HUDEP-2 (cell line): ENCODE results near the gene MSI1.

Experiments
- DNase-seq, 76 experiments: peaks; one replicate each; lab custom pipeline; 2025; ENCODE audit not compliant: unreplicated experiment in 76 of 76; lab: John Stamatoyannopoulos, UW

Gene MSI1

DNA sequence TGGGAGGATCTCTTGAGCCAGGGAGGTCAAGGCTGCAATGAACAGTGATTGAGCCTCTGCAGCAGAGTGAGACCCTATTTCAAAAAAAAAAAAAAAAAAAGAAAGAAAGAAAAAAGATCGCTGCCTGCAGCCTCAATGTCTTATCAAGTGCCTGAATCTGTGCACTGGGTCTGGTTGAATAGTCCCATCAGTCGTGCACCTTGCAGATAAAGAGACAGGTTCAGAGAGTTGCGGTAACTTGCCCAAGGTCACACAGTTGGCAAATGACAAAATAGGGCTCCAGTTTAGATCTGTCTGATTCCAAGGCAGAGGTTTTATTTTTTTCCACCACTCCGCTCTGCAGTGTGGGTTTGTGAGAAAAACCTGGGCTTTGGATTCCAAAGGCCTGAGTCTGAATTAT is 40.7 kb downstream of the MSI1 start:
- peak in 1 of 76 experiments; percentile 9 for DNase-seq

GRCh38 chr12:120327593-120327992 is 41.4 kb downstream of the MSI1 start, which contains the start of gene PLA2G1B:
TSS of gene PLA2G1B (minus strand) at chr12:120327779. CDS start at chr12:120327753, 26 bp downstream.
- no peak for DNase-seq

GRCh38 chr12:120324841-120325417 is 44.0 kb downstream of the MSI1 start:
- DNase-seq: no peak

DNA sequence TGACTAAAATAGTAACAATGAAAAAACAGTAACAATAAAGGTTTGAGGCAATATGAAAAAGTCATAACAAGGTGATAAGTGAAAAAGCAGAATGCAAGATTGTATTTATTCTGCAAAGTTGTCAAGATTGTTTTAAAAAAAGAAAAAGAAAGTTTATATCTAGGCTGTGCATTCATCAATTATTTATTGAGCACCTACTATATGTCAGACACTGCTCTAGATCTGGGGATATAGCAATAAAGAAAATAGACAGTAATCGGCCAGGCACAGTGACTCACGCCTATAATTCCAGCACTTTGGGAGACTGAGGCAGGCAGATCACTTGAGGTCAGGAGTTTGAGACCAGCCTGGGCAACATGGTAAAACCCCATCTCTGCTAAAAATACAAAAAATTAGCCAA is 45.2 kb downstream of the MSI1 start:
- DNase-seq: no peak

DNA sequence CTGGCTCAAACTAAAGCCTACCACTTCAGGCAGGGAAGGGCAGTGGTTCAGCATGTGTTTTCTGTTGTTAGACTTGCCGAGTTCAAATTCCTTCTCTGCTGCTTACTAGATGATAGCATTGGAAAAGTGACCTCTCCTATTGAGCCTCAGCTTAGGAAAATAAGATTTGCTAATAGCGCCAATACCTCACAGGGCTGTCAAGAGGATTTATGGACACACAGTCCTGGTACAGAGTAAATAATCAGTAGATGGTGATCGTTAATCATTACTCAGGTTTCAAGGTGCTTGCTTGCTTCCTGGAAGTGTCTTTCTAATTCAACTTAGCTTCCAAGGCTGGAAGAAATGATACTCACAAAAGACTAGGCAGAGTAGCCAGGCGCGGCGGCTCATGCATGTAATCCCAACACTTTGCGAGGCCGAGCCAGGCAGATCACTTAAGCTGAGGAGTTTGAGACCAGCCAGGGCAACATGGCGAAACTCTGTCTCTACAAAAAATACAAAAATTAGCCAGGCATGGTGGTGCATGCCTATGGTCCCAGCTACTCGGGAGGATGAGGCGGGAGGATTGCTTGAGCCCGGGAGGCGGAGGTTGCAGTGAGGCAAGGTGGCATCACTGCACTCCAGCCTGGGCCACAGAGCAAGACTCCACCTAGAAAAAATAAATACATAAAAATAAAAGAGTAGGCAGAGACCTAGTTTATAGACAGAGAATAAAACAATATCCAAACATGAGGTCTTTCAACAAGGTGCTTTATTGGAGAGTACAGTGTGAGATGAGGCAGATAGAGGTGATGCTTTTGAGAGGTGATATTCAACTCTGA is 47.4 kb downstream of the MSI1 start:
- no peak for DNase-seq

GRCh38 chr12:120317224-120318105 is 51.5 kb downstream of the MSI1 start:
- peak; percentile 64 to 100 (median 99) for DNase-seq

GRCh38 chr12:120316798-120317223 is 52.2 kb downstream of the MSI1 start:
- DNase-seq: peak in 1 of 76 experiments; percentile 35

GRCh38 chr12:120314220-120314619 is 54.7 kb downstream of the MSI1 start:
- peak in 4 of 76 experiments; percentile 2 to 7 (median 4) for DNase-seq

DNA sequence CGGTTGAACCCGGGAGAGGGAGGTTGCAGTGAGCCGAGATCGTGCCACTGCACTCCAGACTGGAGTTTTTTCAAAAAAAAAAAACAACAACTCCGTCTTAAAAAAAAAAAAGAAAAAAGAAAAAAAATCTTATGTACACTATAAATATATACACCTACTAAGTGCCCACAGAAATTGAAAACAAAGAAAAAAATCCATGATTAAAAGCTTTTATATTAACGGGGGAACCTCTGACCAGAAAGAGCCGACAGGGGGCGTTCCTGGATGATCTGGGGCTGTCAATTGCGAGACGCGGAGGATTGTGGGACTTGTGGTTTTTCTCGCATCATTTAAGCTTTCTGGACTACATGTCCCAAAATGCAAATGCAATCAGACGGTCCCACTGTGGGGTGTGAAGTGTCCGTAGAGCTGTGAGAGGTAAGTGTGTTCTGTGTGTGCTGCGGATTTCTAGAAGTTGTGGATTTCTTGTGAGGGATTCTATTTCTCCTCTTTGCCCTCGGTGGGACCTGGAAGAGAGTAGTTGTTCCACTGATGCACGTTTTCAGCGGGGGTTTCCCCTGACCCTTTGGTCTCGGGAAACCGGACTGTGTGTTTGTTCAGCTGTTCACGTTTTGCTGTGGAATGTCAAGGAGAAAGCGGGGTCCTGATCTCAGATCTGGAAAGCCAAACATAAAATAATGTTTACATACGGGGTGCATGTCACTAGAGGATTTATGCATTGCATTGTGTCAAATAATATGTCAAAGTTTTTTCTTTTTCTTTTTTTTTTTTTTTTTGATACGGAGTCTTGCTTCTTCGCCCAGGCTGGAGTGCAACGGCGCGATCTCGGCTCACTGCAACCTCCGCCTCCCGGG is 66.8 kb downstream of the MSI1 start, which contains the start of gene SIRT4:
Gene SIRT4 (plus strand): TSS at position 360 of the 854 bp plus-strand sequence. CDS start 1,241 bp downstream, outside the sequence.
- peak in 74 of 76 experiments; percentile 12 to 91 (median 76) for DNase-seq

- peak; percentile 10 to 95 (median 77) for DNase-seq
These were observed 76.1 kb downstream of the MSI1 start, which contains the start of gene RNU4-1 for GRCh38 chr12:120292661-120293531. TSS of gene RNU4-1 (minus strand) at chr12:120293237.

DNA sequence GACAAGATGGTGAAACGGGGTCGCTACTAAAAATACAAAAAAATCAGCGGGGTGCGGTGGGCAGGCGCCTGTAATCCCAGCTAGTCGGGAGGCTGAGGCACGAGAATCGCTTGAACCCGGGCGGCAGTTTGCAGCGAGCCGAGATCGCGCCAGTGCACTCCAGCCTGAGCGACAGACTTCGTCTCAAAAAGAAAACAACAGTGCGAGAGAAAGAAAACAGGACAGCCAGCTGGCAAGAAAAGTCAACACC is 76.6 kb downstream of the MSI1 start:
- peak in 2 of 76 experiments; percentile 38 to 58 for DNase-seq
